Parathyroid adenoma (tissue), 2 donors: ENCODE measurements around the gene PAXX.

Source experiments
- H2AFZ ChIP-seq: fragments of 300-600 bp; sonication (generic); one replicate; pipeline ENCODE4 v1.7.0; 2017; ENCODE audit warnings: antibody characterized with exemption, mild to moderate bottlenecking
- H3K27ac ChIP-seq: fragments of 300-600 bp; sonication (generic); one replicate; pipeline ENCODE4 v1.7.0; 2017
- H3K27me3 ChIP-seq: fragments of 300-600 bp; sonication (generic); one replicate; pipeline ENCODE4 v1.7.0; 2017; ENCODE audit warnings: low read length; ENCODE audit not compliant: control insufficient read depth, insufficient read depth
- H3K36me3 ChIP-seq: fragments of 300-600 bp; sonication (generic); one replicate; pipeline ENCODE4 v1.7.0; 2017; ENCODE audit warnings: low read length; ENCODE audit not compliant: control insufficient read depth, insufficient read depth
- H3K4me1 ChIP-seq: fragments of 300-600 bp; sonication (generic); one replicate; pipeline ENCODE4 v1.7.0; 2017; ENCODE audit warnings: control low read depth
- H3K4me2 ChIP-seq: fragments of 300-600 bp; sonication (generic); one replicate; pipeline ENCODE4 v1.7.0; 2017; ENCODE audit warnings: low read length
- H3K4me3 ChIP-seq: fragments of 300-600 bp; sonication (generic); one replicate; pipeline ENCODE4 v1.7.0; 2017; ENCODE audit warnings: low read depth, low read length
- H3K79me2 ChIP-seq: fragments of 300-600 bp; sonication (generic); one replicate; pipeline ENCODE4 v1.7.0; 2017; ENCODE audit warnings: control low read depth
- H3K9ac ChIP-seq: fragments of 300-600 bp; sonication (generic); one replicate; pipeline ENCODE4 v1.7.0; 2017; ENCODE audit warnings: mild to moderate bottlenecking
- H3K9me3 ChIP-seq: fragments of 300-600 bp; sonication (generic); one replicate; pipeline ENCODE4 v1.7.0; 2017; ENCODE audit warnings: low read length; ENCODE audit not compliant: control insufficient read depth
- CTCF ChIP-seq: fragments of 300-600 bp; sonication (generic); IDR thresholded peaks from one replicate; pipeline ENCODE4 v1.7.0; 2017; ENCODE audit warnings: antibody characterized with exemption, mild to moderate bottlenecking
- donor health status: primary hyperparathyroidism.

The PAXX gene

GRCh38 chr9:136983656-136984314 lies 8.4 kb upstream of the PAXX start:
- Histone ChIP-seq H3K9ac (no peak overlapping the region), H3K4me1 (no peaks in the 10 kb centered on the region), H3K27me3 (no peaks in the 10 kb centered on the region), H3K4me3 (no peak overlapping the region), H3K4me2 (no peak overlapping the region), H3K36me3 (no peaks in the 10 kb centered on the region), H3K9me3 (no peaks in the 10 kb centered on the region), H3K79me2 (no peaks in the 10 kb centered on the region), H3K27ac (no peak overlapping the region), H2AFZ (no peak overlapping the region)
- TF ChIP-seq CTCF = no peak

GRCh38 chr9:136984464-136985026 lies 7.7 kb upstream of the PAXX start:
- TF ChIP-seq CTCF = no peak
- Histone ChIP-seq H3K4me2 (no peak overlapping the region), H3K9me3 (no peaks in the 10 kb centered on the region), H3K27ac (no peak overlapping the region), H3K27me3 (no peaks in the 10 kb centered on the region), H3K9ac (no peak overlapping the region), H3K4me1 (no peaks in the 10 kb centered on the region), H3K36me3 (no peaks in the 10 kb centered on the region), H2AFZ (no peak overlapping the region), H3K4me3 (no peak overlapping the region), H3K79me2 (no peaks in the 10 kb centered on the region)

- Histone ChIP-seq H3K4me2 (no peak overlapping the region), H3K36me3 (no peaks in the 10 kb centered on the region), H3K9ac (no peak overlapping the region), H3K4me1 (no peaks in the 10 kb centered on the region), H3K79me2 (no peaks in the 10 kb centered on the region), H3K4me3 (no peak overlapping the region), H3K9me3 (no peaks in the 10 kb centered on the region), H3K27ac (no peak overlapping the region), H2AFZ (no peak overlapping the region), H3K27me3 (no peaks in the 10 kb centered on the region)
- no peak for TF ChIP-seq CTCF
Observed at GRCh38 chr9:136985027-136985602, 7.1 kb upstream of the PAXX start.

DNA sequence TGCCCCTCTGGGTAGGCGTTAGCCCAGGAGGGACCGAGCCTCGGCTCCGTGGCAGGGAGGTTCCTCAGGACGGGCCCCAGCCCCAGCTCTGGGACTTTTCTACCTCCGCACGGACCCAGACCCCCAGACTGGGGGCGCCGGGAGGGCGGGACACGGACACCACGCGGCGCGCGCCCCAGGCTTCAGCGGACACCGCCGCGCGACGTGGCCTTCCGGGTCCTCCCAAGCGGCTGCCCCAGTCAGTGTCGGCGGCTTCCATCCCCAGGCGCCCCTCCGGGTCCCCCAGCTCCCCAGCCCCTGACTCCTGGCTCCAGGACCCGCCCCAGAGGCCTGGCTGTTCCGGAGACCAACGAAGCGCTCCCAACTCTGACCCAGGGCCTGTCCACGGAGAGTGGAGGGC lies 6.4 kb upstream of the PAXX start:
- Histone ChIP-seq H2AFZ (no peak overlapping the region), H3K27ac (no peak overlapping the region), H3K4me2 (no peak overlapping the region), H3K4me3 (no peak overlapping the region), H3K27me3 (no peaks in the 10 kb centered on the region), H3K9ac (no peak overlapping the region), H3K4me1 (no peaks in the 10 kb centered on the region), H3K79me2 (no peaks in the 10 kb centered on the region), H3K36me3 (no peaks in the 10 kb centered on the region), H3K9me3 (no peaks in the 10 kb centered on the region)
- no peak for TF ChIP-seq CTCF

DNA sequence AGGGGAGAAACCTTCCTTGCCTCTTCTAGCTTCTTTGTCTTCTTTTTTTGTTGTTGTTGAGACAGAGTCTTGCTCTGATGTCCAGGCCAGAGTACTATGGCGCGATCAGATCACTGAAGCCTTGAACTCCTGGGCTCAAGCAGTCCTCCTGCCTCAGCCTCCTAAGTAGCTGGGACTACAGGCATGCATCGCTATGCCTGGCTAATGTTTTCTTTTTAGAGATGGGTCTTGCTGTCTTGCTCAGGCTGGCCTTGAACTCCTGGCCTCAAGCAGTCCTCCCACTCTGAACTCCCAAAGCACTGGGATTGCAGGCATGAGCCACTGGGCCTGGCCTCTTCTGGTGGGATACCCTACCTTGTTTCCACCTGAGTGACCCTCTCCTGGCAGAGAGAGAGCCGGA lies 3.4 kb upstream of the PAXX start:
- H3K4me3 ChIP-seq = no peak overlapping the region
- no peak overlapping the region for H3K9ac ChIP-seq
- H3K4me2 ChIP-seq = no peak overlapping the region
- no peaks in the 10 kb centered on the region for H3K36me3 ChIP-seq
- H3K9me3 ChIP-seq = no peaks in the 10 kb centered on the region
- H3K79me2 ChIP-seq = no peaks in the 10 kb centered on the region
- H3K27me3 ChIP-seq = no peaks in the 10 kb centered on the region
- H2AFZ ChIP-seq = no peak overlapping the region
- no peak overlapping the region for H3K27ac ChIP-seq
- no peaks in the 10 kb centered on the region for H3K4me1 ChIP-seq
- no peak for TF ChIP-seq CTCF
